WTC11 (cell line): ENCODE measurements around the gene NKAIN2.

ENCODE experiments used
- ATF3 ChIP-seq: sonication (generic); formaldehyde crosslinking; conservative IDR thresholded peaks from 2 replicates; pipeline ENCODE4 v1.8.1; 2022; ENCODE audit warnings: mild to moderate bottlenecking, missing genetic modification reagents
- FOXJ3 ChIP-seq: sonication (generic); formaldehyde crosslinking; IDR thresholded peaks from 2 replicates; pipeline ENCODE4 v1.9.0; 2021; ENCODE audit warnings: missing genetic modification reagents, mild to moderate bottlenecking, borderline replicate concordance

GRCh38 chr6:124298730-124299129, 495.1 kb downstream of the NKAIN2 start:
- TF ChIP-seq FOXJ3 (CRISPR knock-in tag) (no peak), ATF3 (CRISPR knock-in tag) (no peak)
